ENCODE results near the gene SLC25A51.

The SLC25A51 gene

GRCh38 chr9:37919246-37919955 is 15.5 kb upstream of the SLC25A51 start:
- peak; percentile 28 for DNase-seq

DNA sequence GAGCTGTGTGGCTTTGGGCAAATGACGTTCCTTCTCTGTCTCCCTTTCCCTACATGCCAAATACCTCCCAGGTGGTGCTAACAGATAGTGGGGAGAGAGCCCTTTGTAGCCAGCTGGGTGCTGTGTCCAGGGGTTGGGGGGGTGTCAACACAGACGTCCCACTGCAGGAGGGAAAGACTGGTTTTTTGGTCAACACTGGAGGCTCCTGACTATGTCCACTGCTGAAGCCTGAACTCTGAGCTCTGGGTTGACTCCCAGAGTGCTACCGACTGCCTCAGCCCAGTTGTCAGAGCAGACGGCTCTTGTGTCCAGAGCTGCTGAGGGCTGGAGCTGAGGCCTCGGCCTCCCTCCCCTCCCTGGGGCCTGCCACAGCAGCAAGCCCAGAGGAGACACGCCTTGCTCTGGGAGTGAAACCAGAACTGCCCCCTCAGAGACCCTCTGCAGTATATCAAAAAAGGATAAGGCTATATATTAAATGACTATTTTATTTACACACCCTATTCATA is 14.8 kb upstream of the SLC25A51 start:
- peak; percentile 54 for DNase-seq

DNA sequence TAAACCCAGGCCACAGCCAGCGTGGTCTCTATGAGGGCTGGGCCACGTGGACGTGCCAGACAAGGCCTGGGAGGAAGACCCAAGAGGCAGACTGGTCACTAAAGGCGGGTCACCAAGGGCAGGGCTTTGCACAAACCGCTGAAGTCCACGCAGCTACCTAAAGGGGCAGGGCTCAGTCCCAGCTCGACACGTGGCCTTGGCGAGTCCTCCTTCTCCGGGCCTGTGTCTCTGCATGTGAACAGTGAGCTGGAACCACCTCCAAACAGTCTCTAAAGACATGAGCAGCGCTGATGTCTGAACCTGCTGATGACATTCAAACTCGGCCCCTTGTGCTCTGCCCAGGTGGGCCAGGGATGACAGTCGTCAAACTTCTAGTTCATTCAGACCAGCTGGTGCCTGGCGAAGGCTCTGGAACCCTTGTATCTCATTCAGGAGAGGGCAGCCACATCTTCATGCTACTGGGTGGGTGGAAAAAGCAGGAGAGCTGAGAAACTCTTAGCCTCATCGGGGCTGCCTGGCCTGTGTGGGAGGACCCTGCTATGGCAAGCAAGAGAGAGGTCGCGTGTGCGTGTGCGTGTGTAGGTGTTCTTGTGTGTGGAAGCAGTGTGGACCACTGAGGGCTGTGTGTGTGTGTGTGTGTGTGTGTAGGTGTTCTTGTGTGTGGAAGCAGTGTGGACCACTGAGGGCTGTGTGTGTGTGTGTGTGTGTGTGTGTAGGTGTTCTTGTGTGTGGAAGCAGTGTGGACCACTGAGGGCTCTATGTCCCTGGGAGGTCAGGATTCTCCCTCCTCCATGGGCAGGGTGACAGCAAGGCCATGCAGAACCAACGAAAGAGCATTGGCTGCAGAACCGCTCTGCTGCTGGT is 14.1 kb upstream of the SLC25A51 start:
- DNase-seq = peak; percentile 50

DNA sequence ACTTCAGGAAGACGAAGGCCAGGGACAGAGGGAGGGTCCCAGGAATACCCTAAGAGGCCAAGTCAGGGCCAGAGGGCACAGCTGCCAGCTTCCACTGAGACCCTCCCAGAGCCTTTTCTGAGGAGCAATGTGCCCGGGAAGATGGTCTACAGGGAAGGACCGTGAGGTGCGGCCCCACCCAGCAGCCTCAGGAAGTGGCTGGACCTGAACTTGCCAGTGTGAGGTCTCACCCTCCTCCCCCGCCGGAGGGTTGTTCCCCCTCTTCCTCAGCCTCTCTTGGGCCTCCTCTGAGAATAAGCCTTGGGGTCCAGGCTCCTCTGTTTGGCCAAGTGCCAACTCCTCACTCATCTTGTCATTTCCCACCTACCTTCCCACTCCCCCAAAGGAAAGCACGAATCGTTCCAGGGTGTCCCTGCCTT is 13.4 kb upstream of the SLC25A51 start:
- DNase-seq = peak; percentile 30

GRCh38 chr9:37916471-37917312 is 12.8 kb upstream of the SLC25A51 start:
- DNase-seq = peak; percentile 51

GRCh38 chr9:37915911-37916470 is 12.1 kb upstream of the SLC25A51 start:
- DNase-seq = peak; percentile 53

- DNase-seq = peak; percentile 42
These were observed 10.9 kb upstream of the SLC25A51 start for GRCh38 chr9:37914701-37915358.

GRCh38 chr9:37914154-37914551 is 10.2 kb upstream of the SLC25A51 start:
- peak; percentile 57 for DNase-seq

GRCh38 chr9:37913480-37914153 is 9.7 kb upstream of the SLC25A51 start:
- DNase-seq = peak; percentile 92

GRCh38 chr9:37911271-37911681 is 7.3 kb upstream of the SLC25A51 start:
- DNase-seq = peak; percentile 34

- DNase-seq = no peak
These were observed 6.3 kb upstream of the SLC25A51 start for GRCh38 chr9:37910271-37910670.

- DNase-seq = peak; percentile 12
These were observed 5.9 kb upstream of the SLC25A51 start for GRCh38 chr9:37909836-37910235.

DNA sequence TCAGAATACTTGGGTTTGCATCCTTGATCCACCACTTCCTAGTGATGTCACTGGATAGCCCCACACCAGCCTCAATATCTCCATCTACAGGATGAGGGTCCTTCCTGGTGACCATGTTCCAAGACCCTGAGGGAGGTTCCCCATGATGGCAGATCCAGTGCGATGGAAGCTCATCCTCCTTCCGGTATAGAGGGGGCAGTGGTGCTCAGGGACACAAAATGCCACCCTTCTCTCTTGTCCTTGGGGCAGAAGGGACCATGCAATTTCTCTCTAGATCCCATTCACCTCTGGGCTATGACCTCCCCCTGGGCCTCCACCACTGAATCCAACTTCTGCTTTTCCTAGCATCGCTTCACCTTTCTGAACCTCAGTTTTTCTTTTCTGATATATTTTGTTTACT is 5.4 kb upstream of the SLC25A51 start:
- DNase-seq = peak; percentile 38

GRCh38 chr9:37908698-37909186 is 4.8 kb upstream of the SLC25A51 start:
- peak; percentile 24 for DNase-seq

GRCh38 chr9:37908283-37908682 is 4.4 kb upstream of the SLC25A51 start:
- DNase-seq = no peak

- peak; percentile 28 for DNase-seq
These were observed 2.6 kb upstream of the SLC25A51 start for GRCh38 chr9:37906312-37907239.

DNA sequence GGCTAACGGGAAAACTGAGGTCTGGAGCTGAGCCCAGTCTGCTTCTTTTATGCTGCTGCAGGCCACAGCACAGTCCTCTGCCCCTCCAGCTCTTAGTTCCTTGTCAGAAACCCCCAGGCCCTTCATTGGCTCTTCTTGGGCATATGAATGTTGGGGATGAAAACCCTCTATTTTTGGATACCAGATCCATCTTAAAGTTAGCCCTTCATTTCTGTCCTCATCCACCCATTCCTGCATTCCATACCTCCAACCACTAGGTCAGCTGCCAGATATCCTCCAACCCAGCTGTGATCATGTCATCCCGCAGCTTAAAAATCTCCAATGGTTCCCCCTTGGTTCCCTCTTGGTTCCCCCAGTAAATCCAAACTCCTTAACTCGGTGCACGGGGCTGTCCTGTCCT is 1.8 kb upstream of the SLC25A51 start:
- DNase-seq = peak; percentile 37

DNA sequence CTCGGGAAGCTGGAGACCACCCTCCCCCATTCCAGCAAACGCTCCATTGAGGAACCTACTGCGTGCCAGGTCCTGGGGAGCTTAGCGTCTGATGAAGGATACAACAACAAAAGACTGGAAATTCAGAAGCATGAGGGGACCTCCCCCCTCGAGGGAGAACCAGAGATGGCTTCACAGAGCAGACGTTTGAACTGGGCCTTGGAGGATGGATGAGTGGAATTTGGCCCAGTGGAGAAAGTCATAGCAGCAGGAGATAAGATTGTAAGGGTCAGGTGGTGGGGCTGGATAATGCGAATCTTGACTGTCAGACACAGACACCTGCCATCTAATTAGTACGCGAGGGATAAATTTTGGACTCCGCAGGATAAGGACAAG is 1.2 kb upstream of the SLC25A51 start:
- DNase-seq = peak; percentile 61

DNA sequence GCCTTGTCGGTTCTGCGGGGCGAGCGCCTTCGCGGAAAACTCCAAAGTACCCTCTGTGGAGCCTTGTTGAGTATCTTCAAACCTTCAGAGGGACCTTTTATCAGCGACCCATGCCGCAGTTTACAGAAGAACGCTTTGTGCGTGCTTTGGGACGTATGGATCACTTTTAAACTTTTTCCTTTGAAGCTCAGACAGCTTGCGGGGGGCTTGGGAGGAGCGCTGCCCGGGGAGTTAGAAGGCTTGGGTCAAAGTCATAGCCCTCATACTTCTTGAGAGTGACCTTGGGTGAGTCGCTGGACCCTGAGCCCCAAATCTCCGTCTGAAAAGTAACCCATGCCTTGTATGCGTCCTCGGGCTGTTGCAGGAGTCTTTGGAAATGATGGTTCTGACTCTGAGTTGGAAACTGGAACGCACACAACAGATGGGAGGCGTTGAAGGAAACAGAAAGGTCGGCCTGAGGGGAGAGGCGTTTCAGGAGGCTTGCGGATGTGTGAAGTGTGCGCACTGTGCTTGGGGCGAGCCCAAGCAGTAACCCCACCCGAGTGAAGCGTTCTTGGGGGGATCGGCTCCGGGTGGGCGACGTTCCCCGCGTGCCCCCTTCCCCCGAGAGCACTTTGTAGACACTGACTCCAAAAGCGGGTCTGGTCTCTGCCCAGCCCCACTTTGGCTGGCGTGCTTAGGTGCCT is 661 bp upstream of the SLC25A51 start:
- DNase-seq = no peak
